ENCODE data around the gene SEC22C.

DNA sequence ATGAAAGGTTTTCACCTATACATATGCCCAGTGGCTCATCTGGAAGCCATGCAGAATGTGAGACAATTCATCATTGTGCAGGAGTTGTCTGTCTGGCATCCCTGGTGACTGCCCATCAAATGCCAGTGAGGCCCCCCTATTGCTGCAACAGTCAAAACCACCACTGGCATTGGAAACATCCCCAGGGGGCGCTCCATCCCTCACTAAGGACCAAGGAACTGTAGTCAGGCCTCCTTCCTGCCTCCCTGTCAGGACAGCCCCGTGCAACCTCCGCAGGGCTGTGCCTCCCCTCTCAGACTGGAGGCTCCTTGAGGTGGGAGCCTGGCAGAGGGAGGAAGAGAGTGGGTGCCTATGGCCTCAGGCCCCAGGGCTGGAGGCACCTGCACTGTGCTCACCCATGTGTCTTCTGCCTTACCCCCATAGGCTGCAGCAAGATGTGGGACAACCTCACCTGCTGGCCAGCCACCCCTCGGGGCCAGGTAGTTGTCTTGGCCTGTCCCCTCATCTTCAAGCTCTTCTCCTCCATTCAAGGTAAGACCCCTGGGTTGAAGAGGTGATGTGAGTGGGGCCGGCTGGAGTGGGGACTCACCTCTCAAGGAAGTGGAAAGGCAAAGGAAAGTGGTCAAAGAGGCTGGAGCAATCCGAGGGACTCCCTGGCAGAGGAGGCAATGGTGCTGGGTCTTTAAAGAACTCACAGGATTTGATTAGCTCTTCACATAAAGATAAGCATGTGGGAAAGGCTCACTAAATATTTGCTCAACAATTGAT lies 62.8 kb downstream of the SEC22C start:
- TF ChIP-seq, protein P1, sequence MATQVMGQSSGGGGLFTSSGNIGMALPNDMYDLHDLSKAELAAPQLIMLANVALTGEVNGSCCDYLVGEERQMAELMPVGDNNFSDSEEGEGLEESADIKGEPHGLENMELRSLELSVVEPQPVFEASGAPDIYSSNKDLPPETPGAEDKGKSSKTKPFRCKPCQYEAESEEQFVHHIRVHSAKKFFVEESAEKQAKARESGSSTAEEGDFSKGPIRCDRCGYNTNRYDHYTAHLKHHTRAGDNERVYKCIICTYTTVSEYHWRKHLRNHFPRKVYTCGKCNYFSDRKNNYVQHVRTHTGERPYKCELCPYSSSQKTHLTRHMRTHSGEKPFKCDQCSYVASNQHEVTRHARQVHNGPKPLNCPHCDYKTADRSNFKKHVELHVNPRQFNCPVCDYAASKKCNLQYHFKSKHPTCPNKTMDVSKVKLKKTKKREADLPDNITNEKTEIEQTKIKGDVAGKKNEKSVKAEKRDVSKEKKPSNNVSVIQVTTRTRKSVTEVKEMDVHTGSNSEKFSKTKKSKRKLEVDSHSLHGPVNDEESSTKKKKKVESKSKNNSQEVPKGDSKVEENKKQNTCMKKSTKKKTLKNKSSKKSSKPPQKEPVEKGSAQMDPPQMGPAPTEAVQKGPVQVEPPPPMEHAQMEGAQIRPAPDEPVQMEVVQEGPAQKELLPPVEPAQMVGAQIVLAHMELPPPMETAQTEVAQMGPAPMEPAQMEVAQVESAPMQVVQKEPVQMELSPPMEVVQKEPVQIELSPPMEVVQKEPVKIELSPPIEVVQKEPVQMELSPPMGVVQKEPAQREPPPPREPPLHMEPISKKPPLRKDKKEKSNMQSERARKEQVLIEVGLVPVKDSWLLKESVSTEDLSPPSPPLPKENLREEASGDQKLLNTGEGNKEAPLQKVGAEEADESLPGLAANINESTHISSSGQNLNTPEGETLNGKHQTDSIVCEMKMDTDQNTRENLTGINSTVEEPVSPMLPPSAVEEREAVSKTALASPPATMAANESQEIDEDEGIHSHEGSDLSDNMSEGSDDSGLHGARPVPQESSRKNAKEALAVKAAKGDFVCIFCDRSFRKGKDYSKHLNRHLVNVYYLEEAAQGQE (IDR thresholded peaks at IDR 0.05; ENCODE audit: insufficient read depth in 1 of 2, low read depth in 2 of 2, low read length in 2 of 2): no peak
- TF ChIP-seq POLR2AphosphoS5 (IDR thresholded peaks at IDR 0.05; ENCODE audit: low read depth, low read length): no peak
- no peak for TF ChIP-seq TAF1 (IDR thresholded peaks at IDR 0.05; ENCODE audit: borderline replicate concordance, insufficient read depth, low read length)
- TF ChIP-seq FOXP2 (optimal IDR thresholded peaks at IDR 0.05; ENCODE audit: borderline replicate concordance, extremely low read depth, extremely low read length, insufficient read depth): no peak
